Ishikawa (cell line): Measurements from ENCODE around the gene PNMA5.

ENCODE experiments used
- CEBPB ChIP-seq: IDR thresholded peaks from 2 replicates; pipeline ENCODE4 v1.6.1; 2012
- CREB1 ChIP-seq: IDR thresholded peaks from 2 replicates; pipeline ENCODE4 v1.6.1; 2012; ENCODE audit warnings: low read depth
- EGR1 ChIP-seq: IDR thresholded peaks from 2 replicates; pipeline ENCODE4 v1.6.1; 2012
- EP300 ChIP-seq: IDR thresholded peaks from 2 replicates; pipeline ENCODE4 v1.6.1; 2012; ENCODE audit warnings: borderline replicate concordance
- FOXM1 ChIP-seq: IDR thresholded peaks from 2 replicates; pipeline ENCODE4 v1.6.1; 2012; ENCODE audit warnings: low read depth, borderline replicate concordance
- MAX ChIP-seq: IDR thresholded peaks from 2 replicates; pipeline ENCODE4 v1.6.1; 2012
- NFIC ChIP-seq: IDR thresholded peaks from 2 replicates; pipeline ENCODE4 v1.6.1; 2012
- RAD21 ChIP-seq: IDR thresholded peaks from 2 replicates; pipeline ENCODE4 v1.6.1; 2012; ENCODE audit warnings: low read depth
- REST ChIP-seq: IDR thresholded peaks from 2 replicates; pipeline ENCODE4 v1.6.1; 2012; ENCODE audit warnings: low read depth, mild to moderate bottlenecking
- TAF1 ChIP-seq: IDR thresholded peaks from 2 replicates; pipeline ENCODE4 v1.6.1; 2012; ENCODE audit warnings: low read depth, mild to moderate bottlenecking
- TCF12 ChIP-seq: IDR thresholded peaks from 2 replicates; pipeline ENCODE4 v1.6.1; 2012; ENCODE audit warnings: low read depth
- TEAD4 ChIP-seq: IDR thresholded peaks from 2 replicates; pipeline ENCODE4 v1.6.1; 2012
- USF1 ChIP-seq: IDR thresholded peaks from 2 replicates; pipeline ENCODE4 v1.6.1; 2012
- YY1 ChIP-seq: IDR thresholded peaks from 2 replicates; pipeline ENCODE4 v1.6.1; 2012; ENCODE audit warnings: low read depth
- ZBTB7A ChIP-seq: IDR thresholded peaks from 2 replicates; pipeline ENCODE4 v1.6.1; 2012; ENCODE audit warnings: low read depth

The PNMA5 gene

GRCh38 chrX:152945021-152945979 lies 48.6 kb downstream of the PNMA5 start:
- no peak for TF ChIP-seq CEBPB
- no peak for TF ChIP-seq ZBTB7A
- no peak for TF ChIP-seq EGR1
- no peak for TF ChIP-seq CREB1
- no peak for TF ChIP-seq YY1
- no peak for TF ChIP-seq REST
- TF ChIP-seq RAD21 = no peak
- no peak for TF ChIP-seq USF1
- TF ChIP-seq TEAD4 = no peak

- TF ChIP-seq MAX (no peak), CEBPB (no peak), TAF1 (no peak), NFIC (no peak), TCF12 (no peak), RAD21 (no peak), TEAD4 (no peak), EP300 (no peak), YY1 (no peak), CREB1 (no peak), EGR1 (no peak), ZBTB7A (no peak), REST (no peak), USF1 (no peak), FOXM1 (no peak)
These were observed 50.1 kb downstream of the PNMA5 start for GRCh38 chrX:152943826-152944225.

DNA sequence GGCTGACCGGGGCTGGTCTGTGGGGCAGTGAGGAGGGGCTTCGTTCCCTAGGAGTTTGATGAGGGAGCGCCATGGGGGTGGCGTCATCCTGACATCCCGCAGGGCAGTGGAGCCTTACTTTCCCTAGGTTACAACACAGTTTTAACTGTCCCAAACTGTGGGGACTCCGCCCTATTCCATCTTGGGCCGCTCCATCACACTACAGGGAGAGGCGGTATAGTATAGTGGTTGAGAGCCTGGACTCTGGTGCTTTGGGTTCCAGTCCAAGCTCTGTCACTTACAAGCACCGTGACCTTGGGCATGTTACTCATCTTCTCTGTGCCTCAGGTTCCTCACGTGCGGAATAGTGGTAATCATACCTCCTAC lies 51.9 kb downstream of the PNMA5 start:
- TF ChIP-seq TCF12 = no peak
- no peak for TF ChIP-seq REST

DNA sequence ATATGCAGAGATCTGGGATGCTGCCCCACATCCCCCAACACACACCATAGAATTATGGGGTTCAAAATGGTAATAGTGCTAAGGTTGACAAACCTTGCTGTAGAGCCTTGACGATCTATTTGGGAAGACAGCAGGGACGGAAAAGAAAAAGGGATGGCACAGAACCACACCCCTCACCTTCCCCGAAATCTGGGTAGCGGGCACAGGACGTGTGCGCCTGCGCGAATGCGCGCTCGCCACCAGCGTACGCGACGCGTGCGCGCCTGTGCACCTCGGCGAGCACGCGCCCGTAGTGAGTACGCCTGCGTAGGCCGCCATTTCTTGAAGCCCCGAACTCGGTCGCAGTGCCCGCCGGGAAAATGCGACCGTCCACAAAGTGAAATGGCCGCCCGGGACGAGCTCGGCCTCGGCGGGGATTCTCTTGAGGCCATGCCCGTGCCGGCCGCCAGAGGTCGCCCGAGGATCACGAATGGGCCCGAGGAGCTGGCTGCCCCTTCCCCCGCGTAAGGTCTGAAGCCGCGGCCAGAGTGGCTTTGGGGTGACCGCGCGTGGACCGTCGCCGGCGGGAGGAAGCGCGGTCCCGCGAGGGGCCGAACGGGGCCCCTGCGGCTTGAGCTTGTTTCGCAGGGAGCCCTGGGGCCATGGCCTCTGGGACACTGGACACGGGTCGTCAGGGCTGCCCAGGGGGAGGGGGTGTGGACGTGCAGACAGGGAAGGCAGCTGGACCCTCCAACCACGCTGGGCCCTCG lies 52.4 kb downstream of the PNMA5 start:
- TF ChIP-seq EP300 = no peak
- TF ChIP-seq MAX = no peak; the same call in none of the 2 replicates
- no peak for TF ChIP-seq CREB1
- TF ChIP-seq TAF1 = peak; percentile 57; the same call in 1 of the 2 replicates
- TF ChIP-seq TEAD4 = peak; percentile 92
- peak; percentile 44; the same call in 1 of the 2 replicates for TF ChIP-seq TCF12
- TF ChIP-seq CEBPB = no peak
- peak; percentile 67 for TF ChIP-seq RAD21
- no peak for TF ChIP-seq ZBTB7A
- TF ChIP-seq USF1 = no peak
- TF ChIP-seq NFIC = no peak
- no peak for TF ChIP-seq FOXM1
- TF ChIP-seq EGR1 = peak; percentile 50; the same call in 1 of the 2 replicates
- peak; percentile 96 for TF ChIP-seq YY1
- TF ChIP-seq REST = no peak
